SK-N-MC (cell line): ENCODE results near the gene TRIM67.
"Not testable (repeated sequence)": the region's sequence is repeated elsewhere in the genome, so short reads cannot be mapped to it uniquely, and the experiment has no call there.

Experiments
- DNase-seq: peaks from one replicate; pipeline ENCODE4 v3.0.0-alpha.2; 2011; ENCODE audit warnings: low read depth, low spot score
- H3K27ac ChIP-seq: fragments of 200-600 bp; sonication (generic); 2 replicates; pipeline ENCODE4 v1.5.1; 2016; ENCODE audit warnings: mixed run types
- H3K36me3 ChIP-seq: fragments of 200-600 bp; sonication (generic); 2 replicates; pipeline ENCODE4 v1.6.1; 2017; ENCODE audit warnings: antibody characterized with exemption, low read length, mixed read lengths; ENCODE audit not compliant: insufficient read depth
- H3K4me3 ChIP-seq: fragments of 200-600 bp; sonication (generic); 2 replicates; pipeline ENCODE4 v1.5.1; 2016
- H3K9ac ChIP-seq: fragments of 200-600 bp; sonication (generic); 2 replicates; pipeline ENCODE4 v1.8.0; 2017; ENCODE audit warnings: mixed run types, mixed read lengths; ENCODE audit not compliant: insufficient read length
- H3K9me3 ChIP-seq: fragments of 200-600 bp; sonication (generic); 2 replicates; pipeline ENCODE4 v1.6.1; 2017; ENCODE audit warnings: low read depth, mild to moderate bottlenecking, antibody characterized with exemption, low read length, moderate library complexity, mixed read lengths
- EZH2 ChIP-seq: fragments of 200-600 bp; sonication (generic); IDR thresholded peaks from one replicate; pipeline ENCODE4 v1.6.1; 2017; ENCODE audit warnings: antibody characterized with exemption
- FOXP2 ChIP-seq: optimal IDR thresholded peaks from 2 replicates; pipeline ENCODE3; 2011; ENCODE audit warnings: mild to moderate bottlenecking, moderate library complexity; ENCODE audit not compliant: insufficient read depth; ENCODE audit errors: extremely low read length, control extremely low read depth
- POLR2AphosphoS5 ChIP-seq: IDR thresholded peaks from 2 replicates; pipeline ENCODE4 v1.6.1; 2012; ENCODE audit warnings: mild to moderate bottlenecking, low read depth, low read length, borderline replicate concordance

Gene TRIM67

DNA sequence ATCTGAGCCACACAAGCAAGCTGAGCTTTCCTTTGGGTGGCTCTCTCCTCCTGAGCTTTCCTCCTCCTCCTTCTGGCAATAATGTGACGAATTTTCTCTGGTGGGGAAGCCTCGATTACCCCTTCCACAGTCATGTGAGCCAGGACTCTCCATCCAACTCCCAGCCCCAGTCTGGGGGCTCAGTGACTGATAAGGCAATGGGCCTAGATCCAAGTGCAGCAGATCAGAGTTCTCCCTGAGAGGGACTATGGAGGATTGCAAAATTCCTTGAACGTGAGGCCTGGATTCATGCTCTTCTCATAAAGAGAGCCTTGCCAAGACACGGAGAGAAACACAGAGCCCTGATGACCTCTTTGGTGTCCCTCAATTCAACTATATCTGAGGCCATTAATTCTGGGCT is 31.3 kb upstream of the TRIM67 start:
- TF ChIP-seq EZH2 (no peak), POLR2AphosphoS5 (no peak), FOXP2 (no peak)
- Histone ChIP-seq H3K9me3 (no peaks in the 10 kb centered on the region), H3K4me3 (no peak overlapping the region), H3K36me3 (no peaks in the 10 kb centered on the region), H3K27ac (no peak overlapping the region), H3K9ac (no peak overlapping the region)
- DNase-seq = no peak

DNA sequence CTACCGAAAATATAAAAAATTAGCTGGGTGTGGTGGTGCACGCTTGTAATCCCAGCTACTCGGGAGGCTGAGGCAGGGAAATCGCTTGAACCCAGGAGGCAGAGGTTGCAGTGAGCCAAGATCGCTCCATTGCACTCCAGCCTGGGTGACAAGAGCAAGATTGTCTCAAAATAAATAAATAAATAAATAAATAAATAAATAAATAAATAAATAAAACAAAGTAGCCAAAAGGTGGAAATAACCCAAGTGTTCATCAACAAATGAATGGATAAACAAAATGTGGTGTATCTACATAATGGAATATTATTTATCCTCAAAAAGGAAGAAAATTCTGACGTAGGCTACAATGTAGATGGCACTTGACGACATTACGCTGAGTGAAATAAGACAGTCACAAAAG is 29.3 kb upstream of the TRIM67 start:
- not testable (repeated sequence) for H3K9me3 ChIP-seq, H3K4me3 ChIP-seq, H3K27ac ChIP-seq, H3K36me3 ChIP-seq, H3K9ac ChIP-seq, DNase-seq

DNA sequence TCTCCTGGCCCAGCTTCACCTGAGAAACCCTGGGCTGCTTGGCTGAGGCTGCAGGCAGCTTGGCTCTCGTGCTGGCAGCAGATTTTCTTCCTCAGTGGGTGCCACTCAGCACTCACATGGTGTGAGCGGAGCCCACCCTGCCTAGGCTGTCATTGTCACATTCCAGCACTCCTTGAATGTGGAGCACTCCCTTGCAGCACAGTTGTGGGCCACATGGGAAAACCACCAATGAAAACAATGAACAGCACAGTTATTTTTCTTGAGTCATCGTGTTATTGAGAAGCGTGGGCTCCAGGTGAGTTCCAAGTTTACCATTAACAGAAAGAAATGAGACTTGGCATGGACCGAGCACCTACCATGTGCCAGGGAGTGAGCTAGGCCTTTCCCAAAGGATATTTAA is 27.2 kb upstream of the TRIM67 start:
- no peaks in the 10 kb centered on the region for H3K9me3 ChIP-seq
- no peak overlapping the region for H3K4me3 ChIP-seq
- no peak for DNase-seq
- no peak overlapping the region for H3K9ac ChIP-seq
- H3K36me3 ChIP-seq = no peaks in the 10 kb centered on the region
- H3K27ac ChIP-seq = no peak overlapping the region
- TF ChIP-seq POLR2AphosphoS5 (no peak), FOXP2 (no peak), EZH2 (no peak)

DNA sequence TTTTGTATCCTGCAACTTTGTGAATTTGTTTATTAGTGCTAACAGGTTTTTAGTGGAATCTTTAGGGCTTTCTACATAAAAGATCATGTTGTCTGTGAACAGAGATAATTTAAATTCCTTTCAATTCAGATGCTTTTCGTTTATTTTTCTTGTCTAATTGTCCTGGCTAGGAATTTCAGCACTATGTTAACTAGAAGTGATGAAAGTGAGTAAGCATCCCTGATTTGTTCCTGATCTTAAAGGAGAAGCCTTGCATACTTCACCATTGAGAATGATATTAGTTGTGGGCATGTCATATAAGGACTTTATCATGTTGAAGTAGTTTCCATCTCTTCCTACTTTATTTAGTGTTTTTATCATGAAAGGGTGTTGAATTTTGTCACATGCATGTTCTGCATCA is 23.6 kb upstream of the TRIM67 start:
- H3K27ac ChIP-seq = no peak overlapping the region
- H3K4me3 ChIP-seq = no peak overlapping the region
- no peaks in the 10 kb centered on the region for H3K9me3 ChIP-seq
- DNase-seq = no peak
- H3K36me3 ChIP-seq = no peaks in the 10 kb centered on the region
- TF ChIP-seq FOXP2 = no peak
- TF ChIP-seq EZH2 = no peak
- TF ChIP-seq POLR2AphosphoS5 = no peak
- H3K9ac ChIP-seq = no peak overlapping the region

DNA sequence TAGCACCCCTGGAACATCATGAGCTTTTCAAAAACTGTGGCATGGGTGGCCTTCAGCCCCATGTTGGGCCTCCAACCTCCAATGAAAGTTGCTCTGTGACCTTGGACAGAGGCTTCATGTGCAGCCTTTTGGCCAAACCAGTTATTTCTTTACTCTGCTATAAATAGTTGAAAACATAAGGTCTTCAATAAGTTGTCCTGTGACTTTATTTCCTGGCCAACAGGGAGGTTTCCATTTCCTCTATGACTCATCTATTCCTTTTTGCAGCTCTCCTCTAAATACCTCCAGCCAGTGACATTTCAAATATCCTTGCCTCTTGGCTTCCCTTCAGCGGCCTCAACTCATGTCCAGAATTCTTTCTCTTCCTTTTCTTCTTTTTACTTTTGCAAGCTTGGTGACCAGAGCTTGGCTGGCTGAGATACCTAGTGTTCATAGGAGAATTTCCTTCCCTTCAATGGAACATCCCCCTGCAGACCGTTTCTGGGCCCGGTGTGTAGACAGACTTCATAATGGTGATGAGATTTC is 22.7 kb upstream of the TRIM67 start:
- Histone ChIP-seq H3K4me3 (no peak overlapping the region), H3K9ac (no peak overlapping the region), H3K27ac (no peak overlapping the region), H3K9me3 (no peaks in the 10 kb centered on the region), H3K36me3 (no peaks in the 10 kb centered on the region)
- DNase-seq = no peak
- TF ChIP-seq FOXP2 (no peak), EZH2 (no peak), POLR2AphosphoS5 (no peak)

DNA sequence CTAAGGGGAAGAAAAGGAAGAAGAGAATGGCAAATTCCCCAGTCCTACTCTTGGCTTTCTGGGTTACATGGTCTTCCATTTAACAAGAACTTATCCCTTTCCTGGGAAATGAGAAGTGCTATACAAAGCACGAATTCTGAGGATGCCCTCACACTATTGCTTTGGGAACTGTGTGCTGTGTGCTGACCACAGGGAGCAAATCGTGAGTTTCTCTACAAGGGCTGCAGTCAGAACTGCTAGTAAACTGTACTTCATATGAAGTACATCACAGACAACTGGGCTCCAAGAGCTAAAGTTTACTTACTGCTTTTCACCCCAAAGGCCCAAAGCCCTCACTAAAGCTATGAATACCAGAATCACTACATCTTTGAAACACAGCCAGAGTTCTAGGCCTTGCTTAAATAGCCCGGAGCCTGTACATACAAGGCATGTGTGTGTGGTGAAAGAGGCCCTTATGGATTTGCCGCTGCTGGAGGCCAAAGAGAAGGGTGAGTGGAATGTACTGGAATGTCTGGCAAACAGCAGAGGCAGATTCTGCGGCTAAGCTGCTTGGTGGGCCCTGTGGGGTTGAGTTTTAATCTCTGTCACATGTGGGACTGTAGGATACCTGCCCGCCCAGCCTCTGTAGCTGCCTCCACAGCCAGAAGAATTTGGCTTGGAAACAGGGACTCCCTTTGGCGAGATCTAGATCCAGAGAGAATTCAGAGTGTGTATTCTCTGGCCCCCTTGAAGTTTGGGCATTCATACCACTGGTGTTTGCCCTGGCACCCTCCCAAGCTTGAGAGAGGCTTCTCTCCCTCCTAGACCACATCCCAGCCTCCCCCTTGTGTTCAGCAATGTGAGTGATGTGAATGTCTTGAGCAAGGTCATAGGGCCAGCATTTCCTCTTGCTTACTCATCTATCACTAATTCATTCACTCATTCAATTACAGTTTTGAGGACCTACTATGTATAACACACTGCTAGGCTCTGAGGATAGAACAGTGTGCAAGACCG is 21.9 kb upstream of the TRIM67 start:
- H3K27ac ChIP-seq = no peak overlapping the region
- H3K36me3 ChIP-seq = no peaks in the 10 kb centered on the region
- H3K4me3 ChIP-seq = no peak overlapping the region
- H3K9me3 ChIP-seq = no peaks in the 10 kb centered on the region
- TF ChIP-seq POLR2AphosphoS5 (no peak), EZH2 (no peak), FOXP2 (no peak)
- no peak overlapping the region for H3K9ac ChIP-seq
- no peak for DNase-seq

DNA sequence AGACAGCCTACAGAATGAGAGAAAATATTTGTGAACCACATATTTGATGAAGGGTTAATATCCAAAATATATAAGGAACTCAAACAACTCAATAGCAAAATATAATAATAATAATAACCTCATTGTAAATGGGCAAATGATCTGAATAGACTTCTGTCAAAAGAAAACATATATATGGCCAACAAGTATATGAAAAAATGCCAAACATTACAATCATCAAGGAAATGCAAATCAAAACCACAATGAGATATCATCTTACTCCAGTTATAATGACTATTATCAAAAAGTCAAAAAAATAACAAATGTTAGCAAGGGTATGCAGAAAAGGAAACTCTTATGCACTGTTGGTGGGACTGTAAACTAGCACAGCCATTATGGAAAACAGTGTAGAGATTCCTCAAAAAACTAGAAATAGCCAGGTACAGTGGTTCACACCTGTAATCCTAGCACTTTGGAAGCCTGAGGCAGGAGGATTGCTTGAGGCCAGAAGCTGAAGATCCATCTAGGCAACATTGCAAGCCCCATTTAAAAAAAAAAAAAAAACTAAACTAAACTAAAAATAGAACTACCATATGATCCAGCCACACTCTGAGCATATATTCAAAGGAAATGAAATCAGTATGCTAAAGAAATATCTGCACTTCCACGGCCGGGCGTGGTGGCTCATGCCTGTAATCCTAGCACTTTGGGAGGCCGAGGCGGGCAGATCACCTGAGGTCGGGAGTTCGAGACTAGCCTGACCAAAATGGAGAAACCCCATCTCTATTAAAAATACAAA is 17.3 kb upstream of the TRIM67 start:
- no peak for TF ChIP-seq FOXP2
- no peak for TF ChIP-seq POLR2AphosphoS5
- TF ChIP-seq EZH2 = no peak
- DNase-seq = no peak
- no peaks in the 10 kb centered on the region for H3K36me3 ChIP-seq
- no peak overlapping the region for H3K27ac ChIP-seq
- no peak overlapping the region for H3K9ac ChIP-seq
- H3K4me3 ChIP-seq = no peak overlapping the region
- no peaks in the 10 kb centered on the region for H3K9me3 ChIP-seq

DNA sequence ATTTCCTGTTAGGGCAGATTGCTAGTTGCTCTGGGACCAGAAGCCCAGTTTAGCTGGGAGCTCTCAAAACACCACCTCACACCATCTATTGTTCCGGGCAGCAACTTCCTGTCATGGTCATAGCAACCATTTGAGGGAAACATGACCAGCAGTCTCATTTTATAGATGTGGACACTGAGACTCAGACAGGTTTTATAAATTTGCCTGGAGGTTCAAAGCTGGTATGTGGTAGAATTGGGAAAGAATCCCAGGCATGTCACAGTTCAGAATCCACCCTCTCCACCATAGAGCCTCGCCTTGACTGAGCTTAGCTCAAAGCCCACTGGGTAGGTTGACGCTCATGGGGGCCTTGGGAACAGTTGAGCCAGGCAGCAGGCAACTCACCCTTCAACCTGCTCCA is 14.0 kb upstream of the TRIM67 start:
- Histone ChIP-seq H3K4me3 (no peak overlapping the region), H3K27ac (no peak overlapping the region), H3K36me3 (no peaks in the 10 kb centered on the region), H3K9me3 (no peaks in the 10 kb centered on the region), H3K9ac (no peak overlapping the region)
- DNase-seq = no peak
- TF ChIP-seq FOXP2 = no peak
- TF ChIP-seq EZH2 = no peak
- TF ChIP-seq POLR2AphosphoS5 = no peak
